SIG-M5 treated with dmso at 0.1 percent for 504 hours (cell line): ENCODE data around the gene EMB.
"Not testable (repeated sequence)": the region's sequence is repeated elsewhere in the genome, so short reads cannot be mapped to it uniquely, and the experiment has no call there.

Source experiments
- DNase-seq: peaks from one replicate; lab custom pipeline; 2025; ENCODE audit not compliant: unreplicated experiment; lab: John Stamatoyannopoulos, UW

Gene EMB

DNA sequence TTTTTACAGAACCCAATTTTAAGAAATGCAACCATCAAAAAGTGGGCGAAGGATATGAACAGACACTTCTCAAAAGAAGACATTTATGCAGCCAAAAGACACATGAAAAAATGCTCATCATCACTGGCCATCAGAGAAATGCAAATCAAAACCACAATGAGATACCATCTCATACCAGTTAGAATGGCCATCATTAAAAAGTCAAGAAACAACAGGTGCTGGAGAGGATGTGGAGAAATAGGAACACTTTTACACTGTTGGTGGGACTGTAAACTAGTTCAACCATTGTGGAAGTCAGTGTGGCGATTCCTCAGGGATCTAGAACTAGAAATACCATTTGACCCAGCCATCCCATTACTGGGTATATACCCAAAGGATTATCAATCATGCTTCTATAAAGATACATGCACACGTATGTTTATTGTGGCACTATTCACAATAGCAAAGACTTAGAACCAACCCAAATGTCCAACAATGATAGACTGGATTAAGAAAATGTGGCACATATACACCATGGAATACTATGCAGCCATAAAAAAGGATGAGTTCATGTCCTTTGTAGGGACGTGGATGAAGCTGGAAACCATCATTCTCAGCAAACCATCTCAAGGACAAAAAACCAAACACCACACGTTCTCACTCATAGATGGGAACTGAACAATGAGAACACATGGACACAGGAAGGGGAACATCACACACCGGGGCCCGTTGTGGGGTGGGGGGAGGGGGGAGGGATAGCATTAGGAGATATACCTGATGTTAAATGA, 19.7 kb downstream of the EMB start:
- DNase-seq = not testable (repeated sequence)

DNA sequence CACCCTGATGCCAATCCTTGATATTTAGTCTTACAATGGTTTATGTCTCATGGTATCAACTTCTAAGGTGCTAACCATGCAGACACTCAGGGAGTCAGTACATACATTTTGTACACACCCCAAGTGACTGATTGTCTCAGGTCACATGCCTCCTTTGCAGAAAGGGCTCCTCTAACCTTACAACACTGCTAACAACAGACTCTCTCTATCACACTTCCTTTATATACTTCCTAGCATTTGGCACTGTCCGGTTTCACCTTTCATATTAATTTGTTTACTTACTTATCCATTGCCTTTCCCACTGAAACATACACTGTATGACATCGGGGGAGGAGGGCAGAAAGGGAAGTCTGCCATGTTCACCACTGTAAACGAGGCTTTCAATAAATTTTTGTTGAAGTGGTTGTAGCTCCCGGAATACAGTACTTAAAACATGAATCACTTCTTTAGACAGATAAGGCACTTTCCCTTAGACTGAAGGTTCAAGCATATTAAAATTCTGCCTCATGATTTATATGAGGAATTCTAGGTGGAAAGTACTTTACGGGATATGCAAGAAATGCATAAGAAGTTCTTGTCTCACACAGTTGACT, 20.6 kb downstream of the EMB start:
- no peak for DNase-seq

DNA sequence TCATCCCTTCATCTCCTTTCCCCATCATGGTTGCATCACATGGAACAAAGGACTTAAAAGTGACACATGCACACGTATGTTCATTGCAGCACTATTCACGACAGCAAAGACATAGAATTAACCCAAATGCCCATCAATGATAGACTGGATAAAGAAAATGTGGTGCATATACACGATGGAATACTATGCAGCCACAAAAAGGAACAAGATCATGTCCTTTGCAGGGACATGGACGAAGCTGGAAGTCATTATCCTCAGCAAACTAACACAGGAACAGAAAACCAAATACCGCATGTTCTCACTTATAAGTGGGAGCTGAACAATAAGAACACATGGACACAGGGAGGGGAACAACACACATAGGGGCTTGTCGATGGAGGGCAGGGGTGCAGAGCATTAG, 21.4 kb downstream of the EMB start:
- DNase-seq = not testable (repeated sequence)

DNA sequence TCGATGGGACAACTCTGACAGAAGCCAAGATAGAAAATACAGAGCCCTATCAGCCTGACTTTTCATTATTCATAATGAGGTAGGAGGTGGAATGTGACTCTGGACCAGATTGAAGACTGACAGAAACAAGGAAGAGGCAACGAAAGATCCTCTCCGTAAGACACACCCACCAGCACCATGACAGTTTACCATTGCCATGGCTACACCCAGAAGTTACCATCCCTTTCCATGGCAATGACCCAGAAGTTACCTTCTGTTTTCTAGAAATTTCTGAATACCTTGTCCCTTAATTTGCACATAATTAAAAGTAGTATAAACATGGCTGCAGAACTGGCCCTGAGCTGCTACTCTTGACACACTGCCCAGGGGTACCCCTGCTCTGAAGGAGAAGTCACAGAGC, 24.5 kb downstream of the EMB start:
- not testable (repeated sequence) for DNase-seq

DNA sequence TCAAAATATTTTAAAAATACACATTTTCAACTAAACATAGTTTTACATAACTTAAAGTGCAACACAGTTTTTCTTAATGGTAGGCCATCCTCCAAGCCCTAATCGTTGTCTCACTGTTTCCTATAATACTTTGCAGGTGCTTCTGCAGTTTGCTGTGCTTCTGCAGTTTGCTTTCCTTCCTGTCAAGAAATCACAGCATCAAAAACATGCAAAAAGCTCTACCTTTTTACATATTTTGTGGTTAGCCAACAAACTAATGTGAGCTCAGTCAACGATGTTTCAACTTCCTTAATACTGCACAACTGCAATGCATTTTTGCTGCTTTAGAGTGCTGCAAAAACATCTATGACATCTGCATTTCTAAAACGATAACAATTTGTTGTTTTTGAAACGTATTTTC, 25.2 kb downstream of the EMB start:
- no peak for DNase-seq

DNA sequence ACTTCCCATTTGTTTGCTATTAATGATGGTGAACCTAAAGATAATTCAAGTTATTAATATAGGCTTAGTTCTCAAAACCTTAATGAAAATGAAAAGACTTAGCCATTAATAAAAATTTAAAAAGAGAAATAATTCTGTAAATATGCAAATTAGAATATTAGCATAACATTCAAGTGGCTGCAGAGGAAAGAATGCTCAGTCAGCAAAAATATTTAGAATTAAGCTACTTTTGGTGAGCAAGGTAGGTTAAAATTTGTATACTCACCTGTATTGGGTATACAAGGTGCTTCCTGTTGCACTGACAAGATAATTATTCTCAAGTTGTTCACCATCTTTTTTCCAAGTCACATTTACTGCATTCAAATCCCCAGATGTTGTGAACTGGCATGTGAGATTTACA, 30.2 kb downstream of the EMB start:
- not testable (repeated sequence) for DNase-seq

DNA sequence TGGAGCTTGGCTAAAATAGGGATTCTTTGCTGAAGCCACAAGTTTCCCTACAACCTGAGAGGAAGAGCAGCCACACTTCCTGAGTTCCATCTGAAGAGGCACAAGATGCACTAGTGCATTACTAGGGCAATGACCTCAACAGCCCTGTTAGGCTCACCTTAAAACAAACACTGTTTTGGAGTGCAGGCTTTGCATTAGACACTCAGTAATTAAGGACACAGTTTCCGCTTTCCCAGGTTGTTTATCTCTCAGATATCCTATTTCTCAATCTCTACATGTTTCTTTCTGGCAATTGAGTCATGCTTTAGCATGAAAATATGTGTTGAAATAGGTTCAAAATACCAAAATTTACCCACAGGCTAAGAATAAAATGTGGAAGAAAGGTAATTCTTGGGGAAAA, 34.2 kb downstream of the EMB start:
- DNase-seq = no peak

DNA sequence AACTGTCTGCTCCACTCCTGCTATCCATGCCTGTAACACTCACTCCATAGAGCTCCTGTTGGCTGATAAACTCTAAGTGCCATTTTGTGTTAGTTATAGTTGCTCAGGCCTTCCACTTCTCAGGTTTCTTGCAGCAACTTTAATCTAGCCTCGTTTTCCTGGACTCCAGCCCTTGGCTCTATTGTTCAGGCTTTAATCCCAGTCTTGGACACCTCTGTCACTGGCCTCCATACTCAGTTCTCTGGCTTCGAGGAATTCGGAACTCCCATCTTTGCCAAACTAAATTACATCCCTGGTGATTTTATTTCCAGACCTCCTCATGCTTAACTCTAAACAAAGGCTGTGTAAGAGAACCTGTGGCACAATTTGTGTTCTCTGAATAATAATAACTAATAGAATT, 39.8 kb downstream of the EMB start:
- DNase-seq = no peak

DNA sequence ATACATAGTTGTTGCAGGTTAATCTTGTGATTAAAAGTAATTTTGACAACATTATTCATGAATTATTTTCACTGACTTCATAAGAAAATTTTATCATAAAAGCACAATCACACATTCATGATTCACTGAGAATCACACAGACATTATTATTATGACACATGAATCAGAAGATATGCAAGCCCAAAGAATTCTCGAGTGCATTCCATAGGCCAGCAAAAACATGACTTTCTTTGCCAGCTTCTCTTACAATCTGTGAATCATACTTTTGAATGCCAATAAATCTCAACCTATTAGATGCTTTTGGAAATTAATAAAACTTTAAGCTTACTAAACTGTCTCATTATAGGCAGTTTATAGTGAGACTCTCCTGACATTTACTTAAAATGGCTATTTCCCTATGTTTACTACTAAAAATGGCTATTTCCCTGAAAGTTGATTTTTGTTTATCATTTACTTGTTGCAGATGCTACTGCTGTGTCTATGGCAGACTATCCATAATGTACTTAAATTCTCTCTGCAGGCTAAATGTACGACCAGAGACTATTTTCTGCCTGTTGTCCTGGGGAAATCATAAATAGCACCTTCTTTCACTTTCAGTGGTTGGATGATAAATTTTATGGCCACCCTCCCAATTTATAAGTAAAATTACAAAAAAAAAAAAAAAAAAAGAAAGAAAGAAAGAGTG, 47.0 kb downstream of the EMB start:
- not testable (repeated sequence) for DNase-seq

DNA sequence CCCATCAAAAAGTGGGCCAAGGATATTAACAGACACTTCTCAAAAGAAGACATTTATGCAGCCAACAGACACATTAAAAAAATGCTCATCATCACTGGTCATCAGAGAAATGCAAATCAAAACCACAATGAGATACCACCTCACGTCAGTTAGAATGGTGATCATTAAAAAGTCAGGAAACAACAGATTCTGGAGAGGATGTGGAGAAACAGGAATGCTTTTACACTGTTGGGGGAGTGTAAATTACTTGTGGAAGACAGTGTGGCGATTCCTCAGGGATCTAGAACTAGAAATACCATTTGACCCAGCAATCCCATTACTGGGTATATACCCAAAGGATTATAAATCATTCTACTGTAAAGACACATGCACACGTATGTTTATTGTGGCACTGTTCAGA, 48.8 kb downstream of the EMB start:
- not testable (repeated sequence) for DNase-seq

DNA sequence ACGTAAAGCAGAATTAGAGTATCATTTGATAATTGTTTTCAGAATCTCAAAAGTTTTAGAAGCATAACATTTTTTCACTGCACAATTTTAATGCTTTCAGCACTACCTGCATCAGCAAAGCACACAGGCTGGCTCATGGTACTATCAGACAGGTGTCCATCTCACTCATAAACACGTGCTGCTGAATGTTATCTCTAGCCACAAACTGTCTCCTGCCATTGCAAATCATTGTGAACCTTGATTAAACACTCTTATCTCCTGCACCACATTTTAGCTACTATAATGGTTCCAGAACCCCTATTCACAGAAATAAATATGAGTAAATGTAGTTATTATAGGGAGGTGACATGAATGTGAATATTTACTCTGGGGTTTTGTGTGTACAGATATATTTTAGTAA, 56.7 kb downstream of the EMB start:
- not testable (repeated sequence) for DNase-seq

DNA sequence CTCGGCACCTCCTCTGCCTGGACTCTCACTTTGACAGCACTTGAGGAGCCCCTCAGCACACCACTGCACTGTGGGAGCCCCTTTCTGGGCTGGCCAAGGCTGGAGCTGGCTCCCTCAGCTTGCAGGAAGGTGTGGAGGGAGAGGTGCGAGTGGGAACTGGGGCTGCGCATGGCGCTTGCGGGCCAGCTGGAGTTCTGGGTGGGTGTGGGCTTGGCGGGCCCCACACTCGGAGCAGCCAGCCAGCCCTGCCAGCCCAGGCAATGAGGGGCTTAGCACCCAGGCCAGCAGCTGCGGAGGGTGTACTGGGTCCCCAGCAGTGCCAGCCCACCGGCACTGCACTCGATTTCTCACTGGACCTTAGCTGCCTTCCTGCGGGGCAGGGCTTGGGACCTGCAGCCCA, 64.4 kb downstream of the EMB start:
- DNase-seq = not testable (repeated sequence)

DNA sequence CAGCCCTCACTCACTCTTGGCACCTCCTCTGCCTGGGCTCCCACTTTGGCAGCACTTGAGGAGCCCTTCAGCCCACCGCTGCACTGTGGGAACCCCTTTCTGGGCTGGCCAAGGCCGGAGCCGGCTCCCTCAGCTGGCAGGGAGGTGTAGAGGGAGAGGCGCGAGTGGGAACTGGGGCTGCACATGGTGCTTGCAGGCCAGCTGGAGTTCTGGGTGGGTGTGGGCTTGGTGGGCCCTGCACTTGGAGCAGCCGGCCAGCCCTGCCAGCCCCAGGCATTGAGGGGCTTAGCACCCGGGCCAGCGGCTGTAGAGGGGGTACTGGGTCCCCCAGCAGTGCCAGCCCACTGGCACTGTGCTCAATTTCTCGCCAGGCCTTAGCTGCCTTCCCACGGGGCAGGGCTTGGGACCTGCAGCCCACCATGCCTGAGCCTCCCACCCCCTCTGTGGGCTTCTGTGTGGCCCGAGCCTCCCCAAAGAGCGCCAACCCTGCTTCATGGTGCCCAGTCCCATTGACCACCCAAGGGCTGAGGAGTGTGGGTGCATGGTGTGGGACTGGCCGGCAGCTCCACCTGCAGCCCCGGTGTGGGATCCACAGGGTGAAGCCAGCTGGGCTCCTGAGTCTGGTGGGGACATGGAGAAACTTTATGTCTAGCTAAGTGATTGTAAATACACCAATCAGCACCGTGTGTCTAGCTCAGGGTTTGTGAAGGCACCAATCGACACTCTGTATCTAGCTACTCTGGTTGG, 71.6 kb downstream of the EMB start:
- not testable (repeated sequence) for DNase-seq

DNA sequence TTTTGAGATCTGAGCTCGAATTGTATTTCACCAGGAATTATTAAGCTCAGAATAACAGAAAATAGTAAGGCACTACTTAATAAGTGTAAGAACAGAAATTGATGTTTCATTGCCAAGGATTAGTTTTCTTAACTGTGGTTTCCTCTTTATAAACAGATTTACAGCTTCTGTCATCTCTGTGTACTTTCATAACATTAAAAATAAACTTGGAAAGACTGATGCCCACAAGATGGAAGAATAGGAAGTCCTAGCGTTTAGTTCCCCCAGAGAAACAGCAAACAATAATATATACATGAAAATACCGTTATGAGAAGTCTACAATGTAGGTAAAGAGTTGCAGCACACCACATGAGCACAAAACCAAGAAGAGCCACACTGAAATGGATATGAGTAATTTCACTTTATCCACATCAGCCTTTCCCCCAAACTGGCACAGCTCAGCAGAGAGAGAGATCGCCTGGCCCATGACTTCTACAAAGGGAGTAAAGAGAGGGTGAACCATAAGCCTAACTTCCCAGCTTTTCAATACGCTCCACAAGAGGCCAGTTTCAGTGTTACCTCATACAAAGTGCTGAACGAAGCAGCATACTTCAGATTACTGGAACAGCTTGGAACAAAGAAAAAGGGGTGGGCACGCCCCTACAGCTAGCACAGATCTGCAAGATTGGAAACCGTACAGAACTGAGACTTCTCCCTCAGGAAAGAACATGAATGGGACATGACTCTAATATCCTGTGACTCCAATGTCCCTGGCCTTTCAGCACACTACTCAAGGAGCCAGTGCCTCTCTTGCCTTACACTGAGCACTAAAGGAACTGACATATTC, 75.4 kb downstream of the EMB start:
- DNase-seq = no peak

DNA sequence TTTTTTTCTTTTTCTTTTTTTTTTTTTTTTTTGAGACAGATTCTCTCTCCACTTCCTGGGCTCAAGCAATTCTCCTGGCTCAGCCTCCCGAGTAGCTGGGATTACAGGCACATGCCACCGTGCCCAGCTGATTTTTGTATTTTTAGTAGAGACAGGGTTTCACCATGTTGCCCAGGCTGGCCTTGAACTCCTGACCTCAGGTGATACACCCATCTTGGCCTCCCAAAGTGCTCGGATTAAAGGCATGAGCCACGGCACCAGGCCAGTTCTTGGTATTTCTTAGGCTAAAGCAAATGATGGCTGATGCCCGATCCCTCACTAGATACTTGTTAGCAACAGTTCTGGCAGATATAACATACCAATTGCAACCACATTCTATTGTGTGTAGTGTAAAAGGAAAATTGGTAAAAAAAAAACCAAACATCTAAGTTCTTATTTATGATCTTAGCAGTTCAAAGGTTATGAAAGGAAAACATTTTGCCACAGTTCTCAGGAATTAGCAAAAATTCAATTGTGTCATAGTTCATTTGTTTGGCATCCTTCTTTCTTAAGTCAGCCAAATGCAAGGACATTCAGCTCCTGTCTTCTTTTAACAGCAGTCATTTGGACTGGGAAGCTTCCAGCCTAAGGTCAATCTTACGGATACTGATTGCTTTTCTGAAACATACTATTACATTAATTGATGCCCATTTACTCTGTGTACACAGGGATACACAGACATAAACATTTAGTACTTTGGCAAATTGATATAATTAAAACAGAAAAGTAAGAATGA, 76.4 kb downstream of the EMB start:
- not testable (repeated sequence) for DNase-seq

DNA sequence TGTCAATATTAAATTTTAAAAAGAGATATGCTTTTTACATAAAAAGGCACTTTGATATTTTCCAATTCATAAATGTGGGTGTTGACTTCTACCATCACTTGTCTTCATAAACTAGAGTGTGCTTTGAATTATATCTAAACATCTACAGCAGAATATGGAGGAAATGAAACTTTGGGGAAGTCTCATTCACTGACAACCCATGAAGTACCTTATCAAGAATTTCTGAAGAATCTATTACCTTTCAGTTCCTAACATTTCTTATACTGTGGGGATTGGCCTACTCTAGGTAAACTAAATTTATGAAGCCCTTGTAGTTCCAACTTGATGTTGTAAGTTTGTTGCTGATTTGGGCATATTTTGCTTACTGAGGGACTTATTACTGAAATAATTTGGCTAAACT, 81.9 kb downstream of the EMB start:
- no peak for DNase-seq

DNA sequence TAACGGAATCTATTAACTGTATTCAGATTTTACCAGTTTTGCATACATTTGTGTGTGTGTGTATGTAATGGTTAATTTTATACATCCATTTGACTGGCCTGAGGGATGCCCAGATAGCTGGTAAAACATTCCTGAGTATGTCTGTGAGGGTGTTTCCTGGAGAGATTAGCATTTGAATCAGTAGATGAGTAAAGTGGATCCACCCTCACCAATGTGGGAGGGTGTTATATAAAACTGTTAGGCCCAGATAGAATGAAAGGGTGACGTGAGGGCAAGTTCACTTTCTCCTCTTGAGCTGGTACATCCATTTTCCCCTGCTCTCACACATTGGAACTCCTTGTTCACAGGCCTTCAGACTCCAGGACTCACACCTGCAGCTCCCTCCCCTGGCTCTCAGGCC, 88.7 kb downstream of the EMB start:
- DNase-seq = no peak
